ENCODE measurements around the gene TSEN54.

The TSEN54 gene

GRCh38 chr17:75481194-75482068 lies 34.9 kb upstream of the TSEN54 start:
- no peak for DNase-seq
- TF ChIP-seq POLR2A (IDR thresholded peaks at IDR 0.05; ENCODE audit: low read length) (no peak), GATA1 (IDR thresholded peaks at IDR 0.05; ENCODE audit: low read depth, low read length) (no peak)

GRCh38 chr17:75482098-75482942 lies 34.0 kb upstream of the TSEN54 start:
- DNase-seq = no peak
- TF ChIP-seq POLR2A (IDR thresholded peaks at IDR 0.05; ENCODE audit: low read length) = no peak
- TF ChIP-seq GATA1 (IDR thresholded peaks at IDR 0.05; ENCODE audit: low read depth, low read length) = no peak

- TF ChIP-seq GATA1 (IDR thresholded peaks at IDR 0.05; ENCODE audit: low read depth, low read length) = no peak
- no peak for TF ChIP-seq POLR2A (IDR thresholded peaks at IDR 0.05; ENCODE audit: low read length)
- no peak for DNase-seq
Measured at GRCh38 chr17:75485688-75486087, 30.6 kb upstream of the TSEN54 start.

- TF ChIP-seq POLR2A (IDR thresholded peaks at IDR 0.05; ENCODE audit: low read length) = no peak
- TF ChIP-seq GATA1 (IDR thresholded peaks at IDR 0.05; ENCODE audit: low read depth, low read length) = no peak
- no peak for DNase-seq
Measured at GRCh38 chr17:75486151-75486550, 30.2 kb upstream of the TSEN54 start.

GRCh38 chr17:75486951-75487350 lies 29.4 kb upstream of the TSEN54 start:
- TF ChIP-seq POLR2A (IDR thresholded peaks at IDR 0.05; ENCODE audit: low read length) (no peak), GATA1 (IDR thresholded peaks at IDR 0.05; ENCODE audit: low read depth, low read length) (no peak)
- no peak for DNase-seq

GRCh38 chr17:75487351-75488070 lies 28.8 kb upstream of the TSEN54 start:
- TF ChIP-seq GATA1 (IDR thresholded peaks at IDR 0.05; ENCODE audit: low read depth, low read length) (no peak), POLR2A (IDR thresholded peaks at IDR 0.05; ENCODE audit: low read length) (no peak)
- DNase-seq = peak in 1 of 2 experiments; percentile 21

DNA sequence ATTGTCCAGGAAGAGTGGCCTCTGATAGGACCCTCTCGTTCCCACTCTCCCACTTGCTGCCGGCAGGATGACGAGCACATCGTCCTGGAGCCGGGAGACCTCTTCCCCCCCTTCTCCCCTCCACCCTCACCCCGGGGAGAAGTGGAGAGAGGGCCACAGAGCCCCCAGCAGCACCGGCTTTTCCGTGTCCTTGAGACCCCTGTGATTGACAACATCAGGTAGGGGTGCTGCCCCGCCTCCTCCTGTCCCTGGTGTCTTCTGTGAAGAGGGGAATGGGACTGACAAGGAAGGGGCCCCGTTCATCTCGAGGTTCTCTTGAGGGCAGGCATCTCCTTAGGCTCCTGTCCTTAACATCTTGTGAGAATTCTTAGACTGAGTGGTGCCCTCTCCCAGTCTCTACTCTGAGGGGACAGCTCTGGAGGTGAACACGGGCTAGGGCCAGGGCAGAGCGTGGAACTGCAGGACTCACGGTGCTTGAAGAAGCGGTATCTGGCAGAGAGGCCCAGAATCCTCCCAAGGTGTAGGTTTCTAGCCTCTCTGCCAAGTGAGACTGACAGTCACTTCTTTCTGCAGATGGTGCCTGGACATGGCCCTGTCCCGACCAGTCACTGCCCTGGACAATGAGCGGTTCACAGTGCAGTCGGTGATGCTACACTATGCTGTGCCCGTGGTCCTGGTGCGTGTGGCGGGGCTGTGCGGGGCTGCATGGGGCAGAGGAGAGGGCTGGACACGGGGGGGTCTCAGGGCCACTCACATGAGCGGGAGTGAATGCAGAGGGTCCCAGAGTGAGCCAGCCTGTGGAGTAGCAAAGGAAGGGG lies 27.4 kb upstream of the TSEN54 start:
- no peak for DNase-seq
- TF ChIP-seq POLR2A (IDR thresholded peaks at IDR 0.05; ENCODE audit: low read length) (no peak), GATA1 (IDR thresholded peaks at IDR 0.05; ENCODE audit: low read depth, low read length) (no peak)

- no peak for DNase-seq
Measured at GRCh38 chr17:75489511-75489955, 26.8 kb upstream of the TSEN54 start.

DNA sequence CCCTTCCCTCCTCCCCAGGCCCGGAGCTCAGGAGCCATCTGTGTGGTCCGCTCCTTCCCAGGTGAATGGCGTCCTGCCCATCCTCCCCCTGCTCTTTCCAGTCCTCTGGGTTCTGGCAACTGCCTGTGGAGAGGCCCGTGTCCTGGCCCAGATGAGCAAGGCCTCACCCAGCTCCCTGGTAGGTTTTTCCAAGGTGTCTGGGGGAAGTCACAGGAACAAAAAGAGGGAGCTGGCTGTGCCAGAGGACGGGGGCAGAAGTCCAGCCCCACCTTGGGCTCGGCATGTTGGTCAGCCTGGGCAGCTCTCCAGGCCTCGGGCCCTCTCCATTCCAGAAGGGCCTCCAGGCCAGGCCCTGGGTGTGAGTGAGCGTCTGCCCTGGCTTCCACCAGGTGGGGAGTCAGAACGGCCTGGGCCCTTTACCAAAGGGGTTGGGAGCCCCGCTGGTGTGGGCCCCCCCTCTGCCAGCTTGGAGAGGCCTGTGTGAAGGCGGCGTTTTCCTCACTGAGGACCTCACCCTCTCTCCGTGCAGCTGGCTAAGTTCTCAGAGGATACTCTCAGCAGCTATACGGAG lies 26.1 kb upstream of the TSEN54 start:
- TF ChIP-seq GATA1 (IDR thresholded peaks at IDR 0.05; ENCODE audit: low read depth, low read length) (no peak), POLR2A (IDR thresholded peaks at IDR 0.05; ENCODE audit: low read length) (no peak)
- DNase-seq = no peak

More at GRCh38 chr17:75489511-75489955, 26.8 kb upstream of the TSEN54 start:
- TF ChIP-seq POLR2A (IDR thresholded peaks at IDR 0.05; ENCODE audit: low read length) (no peak), GATA1 (IDR thresholded peaks at IDR 0.05; ENCODE audit: low read depth, low read length) (no peak)

GRCh38 chr17:75490953-75491649 lies 25.2 kb upstream of the TSEN54 start:
- TF ChIP-seq GATA1 (IDR thresholded peaks at IDR 0.05; ENCODE audit: low read depth, low read length) = no peak
- no peak for TF ChIP-seq POLR2A (IDR thresholded peaks at IDR 0.05; ENCODE audit: low read length)
- no peak for DNase-seq

DNA sequence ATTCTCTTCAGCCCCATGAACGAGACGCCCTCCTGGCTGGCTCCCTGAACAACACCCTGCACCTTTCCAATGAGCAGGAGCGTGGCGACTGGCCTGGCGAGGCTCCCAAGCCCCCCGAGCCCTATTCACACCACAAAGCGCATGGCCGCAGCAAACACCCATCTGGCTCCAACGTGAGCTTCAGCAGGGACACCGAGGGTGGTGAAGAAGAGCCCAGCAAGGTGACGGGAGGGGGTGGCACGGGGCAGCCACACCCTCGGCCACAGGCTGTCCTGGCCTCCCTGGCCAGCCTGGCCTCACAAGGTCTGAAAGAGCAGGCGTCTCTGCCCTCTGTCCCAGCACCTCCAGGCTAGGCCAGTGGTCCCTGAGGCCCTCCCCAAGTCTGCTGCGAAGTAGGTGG lies 24.6 kb upstream of the TSEN54 start:
- TF ChIP-seq POLR2A (IDR thresholded peaks at IDR 0.05; ENCODE audit: low read length) = no peak
- no peak for TF ChIP-seq GATA1 (IDR thresholded peaks at IDR 0.05; ENCODE audit: low read depth, low read length)
- no peak for DNase-seq

DNA sequence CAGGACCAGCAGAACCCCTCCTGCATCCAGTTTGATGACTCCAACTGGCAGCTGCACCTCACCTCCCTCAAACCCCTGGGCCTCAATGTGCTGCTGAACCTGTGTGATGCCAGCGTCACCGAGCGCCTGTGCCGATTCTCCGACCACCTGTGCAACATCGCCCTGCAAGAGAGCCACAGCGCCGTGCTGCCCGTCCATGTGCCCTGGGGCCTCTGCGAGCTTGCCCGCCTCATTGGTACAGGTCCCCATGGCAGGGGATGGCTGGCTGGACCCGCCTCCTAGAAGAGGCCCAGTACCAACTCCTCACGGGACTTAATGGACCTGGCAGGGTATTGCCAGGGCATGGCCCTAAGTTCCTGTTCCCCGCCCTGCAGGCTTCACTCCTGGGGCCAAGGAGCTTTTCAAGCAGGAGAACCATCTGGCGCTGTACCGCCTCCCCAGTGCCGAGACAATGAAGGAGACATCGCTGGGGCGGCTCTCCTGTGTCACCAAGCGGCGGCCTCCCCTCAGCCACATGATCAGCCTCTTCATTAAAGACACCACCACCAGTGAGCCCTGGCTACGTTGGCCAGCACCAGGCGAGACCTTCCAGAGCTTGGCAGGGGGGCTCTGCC lies 23.7 kb upstream of the TSEN54 start:
- TF ChIP-seq GATA1 (IDR thresholded peaks at IDR 0.05; ENCODE audit: low read depth, low read length) (no peak), POLR2A (IDR thresholded peaks at IDR 0.05; ENCODE audit: low read length) (no peak)
- no peak for DNase-seq

Data from erythroblast (primary cell).